SIG-M5 treated with dmso at 0.1 percent for 504 hours (cell line): ENCODE results near the gene ZNF587B.
"Not testable (repeated sequence)": the region's sequence is repeated elsewhere in the genome, so short reads cannot be mapped to it uniquely, and the experiment has no call there.

Experiments
- DNase-seq: peaks from one replicate; lab custom pipeline; 2025; ENCODE audit not compliant: unreplicated experiment; lab: John Stamatoyannopoulos, UW

ZNF587B gene

DNA sequence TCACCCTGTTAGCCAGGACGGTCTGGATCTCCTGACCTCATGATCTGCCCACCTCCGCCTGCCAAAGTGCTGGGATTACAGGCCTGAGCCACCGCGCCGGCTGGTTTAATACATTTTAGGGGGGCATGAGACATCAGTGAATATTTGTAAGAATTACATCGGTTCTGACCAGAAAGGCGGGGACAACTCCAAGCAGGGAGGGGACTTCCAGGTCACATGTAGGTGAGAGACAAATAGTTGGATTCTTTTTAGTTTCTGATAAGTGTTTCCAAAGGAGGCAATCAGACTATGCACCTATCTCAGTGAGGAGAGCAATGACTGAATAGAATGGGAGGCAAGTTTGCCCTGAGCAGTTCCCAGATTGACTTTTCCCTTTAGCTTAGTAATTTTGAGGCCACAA, 11.7 kb upstream of the ZNF587B start:
- no peak for DNase-seq

DNA sequence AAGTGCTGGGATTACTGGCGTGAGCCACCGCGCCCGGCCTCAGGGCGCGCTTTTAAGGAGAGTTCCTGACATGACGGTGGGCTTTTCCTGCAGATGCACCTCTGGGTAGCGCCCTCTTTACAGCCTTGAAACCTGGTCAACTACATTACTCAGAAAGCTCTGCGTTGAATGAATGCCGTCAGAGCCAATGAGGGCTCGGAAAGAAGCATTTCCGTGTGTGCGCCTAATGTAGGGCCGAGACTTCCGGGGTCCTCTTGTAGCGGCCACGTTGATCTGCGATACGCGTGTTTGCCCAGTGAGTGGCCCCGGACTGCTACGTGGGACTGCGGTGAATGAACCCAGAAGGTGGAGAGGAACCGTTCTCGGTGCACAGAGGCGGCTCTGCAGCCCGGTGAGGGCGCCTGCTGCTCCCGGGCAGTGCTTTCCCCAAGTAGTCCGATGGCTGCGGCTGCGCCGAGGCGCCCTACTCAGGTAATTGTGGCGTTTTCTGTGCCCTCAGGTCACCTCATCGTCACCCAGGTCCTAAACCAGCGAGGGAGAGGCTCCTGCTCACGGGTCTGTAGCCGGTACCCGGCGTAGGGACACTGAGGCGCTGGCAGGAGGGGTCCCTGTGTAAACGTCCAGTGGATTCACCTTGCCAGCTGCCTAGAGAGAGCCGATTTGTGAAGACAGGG, 10.5 kb upstream of the ZNF587B start:
- DNase-seq, result peak; percentile 91

DNA sequence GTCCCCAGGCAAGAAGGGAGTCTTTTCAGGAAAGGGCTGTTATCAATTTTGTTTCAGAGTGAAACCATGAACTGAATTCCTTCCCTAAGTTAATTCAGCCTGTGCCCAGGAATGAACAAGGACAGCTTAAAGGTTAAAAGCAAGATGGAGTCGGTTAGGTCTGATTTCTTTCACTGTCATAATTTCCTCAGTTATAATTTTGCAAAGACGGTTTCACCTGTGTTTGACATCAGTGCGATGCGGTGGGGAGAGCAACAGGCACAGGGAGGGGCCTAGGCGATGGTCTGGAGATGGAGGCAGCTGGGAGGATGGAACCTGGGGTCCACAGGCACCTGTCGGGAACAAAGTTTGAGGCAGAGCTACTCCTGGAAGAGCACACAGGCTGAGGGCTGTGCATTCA, 9.5 kb upstream of the ZNF587B start:
- DNase-seq, result no peak

DNA sequence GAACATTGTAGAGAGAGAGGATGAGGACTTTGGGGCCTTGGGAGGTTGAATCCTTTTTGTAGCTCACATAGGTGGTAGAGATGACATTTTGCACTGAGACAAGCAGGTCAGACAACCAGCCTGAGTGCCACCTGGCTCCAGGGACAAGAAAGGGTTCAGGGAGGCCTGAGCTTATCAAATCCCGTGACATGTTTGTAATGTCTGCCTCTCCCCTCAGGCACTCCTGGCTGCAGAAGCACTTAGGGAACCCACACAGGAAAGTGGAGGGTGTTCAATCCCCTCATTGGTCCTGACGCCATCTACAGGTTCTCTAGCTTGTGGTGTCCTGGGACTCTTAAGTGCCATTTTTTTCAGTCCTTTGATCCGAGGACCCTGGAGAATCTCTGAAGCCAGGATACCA, 9.0 kb upstream of the ZNF587B start:
- not testable (repeated sequence) for DNase-seq

DNA sequence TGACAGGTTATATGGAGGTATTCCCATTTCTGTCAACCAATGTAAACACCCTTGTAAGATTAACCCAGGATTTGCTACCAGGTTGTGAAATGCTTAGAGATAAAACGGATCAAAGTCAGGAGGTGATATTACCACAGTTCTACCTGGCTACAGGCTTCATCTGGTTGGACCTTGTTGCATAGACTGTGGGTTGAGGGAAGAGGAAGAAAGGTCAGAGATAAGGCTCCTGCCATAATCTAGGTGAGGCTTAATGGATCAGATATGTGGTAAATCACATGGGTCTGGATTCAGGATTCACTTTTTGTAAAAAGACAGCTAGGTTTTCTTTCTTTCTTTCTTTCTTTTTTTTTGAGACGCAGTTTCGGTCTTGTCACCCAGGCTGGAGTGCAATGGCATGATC, 8.6 kb upstream of the ZNF587B start:
- DNase-seq, result not testable (repeated sequence)

DNA sequence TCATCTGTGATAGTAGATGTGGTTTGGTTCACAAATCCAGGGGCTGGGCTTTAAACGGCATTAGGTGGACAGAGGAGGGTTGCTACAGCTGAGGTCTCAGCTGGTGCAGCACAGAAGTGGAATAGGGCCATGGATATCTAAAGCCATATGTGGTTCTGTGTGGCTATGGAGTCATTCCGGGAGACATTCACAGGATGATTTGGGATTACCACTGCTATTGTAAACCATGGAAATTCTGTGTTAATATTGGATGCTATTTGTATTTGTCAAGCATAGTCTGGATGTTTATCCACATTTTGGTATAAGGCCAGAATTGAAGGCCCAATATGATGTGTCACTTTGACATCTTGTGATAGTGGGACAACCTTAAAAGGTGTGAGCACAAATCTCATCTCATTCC, 6.9 kb upstream of the ZNF587B start:
- not testable (repeated sequence) for DNase-seq

DNA sequence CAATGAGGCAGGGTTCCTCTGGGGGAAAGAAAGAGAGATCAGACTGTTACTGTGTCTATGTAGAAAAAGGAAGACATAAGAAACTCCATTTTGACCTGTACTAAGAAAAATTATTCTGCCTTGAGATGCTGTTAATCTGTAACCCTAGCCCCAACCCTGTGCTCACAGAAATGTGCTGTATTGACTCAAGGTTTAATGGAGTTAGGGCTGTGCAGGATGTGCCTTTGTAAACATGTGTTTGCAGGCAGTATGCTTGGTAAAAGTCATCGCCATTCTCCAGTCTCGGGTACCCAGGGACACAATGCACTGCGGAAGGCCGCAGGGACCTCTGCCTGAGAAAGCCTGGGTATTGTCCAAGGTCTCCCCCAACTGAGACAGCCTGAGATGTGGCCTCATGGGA, 6.5 kb upstream of the ZNF587B start:
- DNase-seq, result not testable (repeated sequence)

DNA sequence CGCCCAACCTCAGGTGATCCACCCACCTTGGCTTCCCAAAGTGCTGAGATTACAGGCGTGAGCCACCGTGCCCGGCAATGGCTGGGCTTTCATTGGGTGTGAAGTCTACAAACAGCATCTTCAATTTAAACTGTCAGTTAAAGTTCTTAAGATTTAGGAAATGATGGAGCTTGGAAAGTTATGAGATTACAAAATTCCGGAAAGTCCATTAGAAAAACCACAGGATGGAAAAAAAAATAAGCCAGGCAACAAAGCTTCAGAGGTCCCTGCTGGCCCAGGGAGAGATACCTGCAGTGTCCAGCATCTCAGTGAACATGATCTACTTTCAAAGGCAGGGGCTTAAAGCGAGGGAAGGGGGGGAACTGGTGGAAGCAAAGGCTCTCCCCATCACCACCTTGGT, 4.6 kb upstream of the ZNF587B start:
- no peak for DNase-seq

DNA sequence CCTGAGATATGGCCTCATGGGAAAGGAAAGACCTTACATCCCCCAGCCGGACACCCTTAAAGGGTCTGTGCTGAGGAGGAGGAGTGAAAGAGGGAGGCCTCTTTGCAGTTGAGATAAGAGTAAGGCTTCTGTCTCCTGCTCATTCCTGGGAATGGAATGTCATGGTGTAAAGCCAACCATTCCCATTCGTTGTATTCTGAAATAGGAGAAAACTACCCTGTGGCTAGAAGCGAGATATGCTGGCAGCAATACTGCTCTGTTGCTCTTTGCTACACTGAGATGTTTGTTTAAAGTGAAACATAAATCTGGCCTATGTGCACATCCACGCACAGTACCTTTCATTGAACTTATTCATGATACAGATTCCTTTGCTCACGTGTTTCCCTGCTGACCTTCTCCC, 783 bp upstream of the ZNF587B start:
- DNase-seq, result no peak

DNA sequence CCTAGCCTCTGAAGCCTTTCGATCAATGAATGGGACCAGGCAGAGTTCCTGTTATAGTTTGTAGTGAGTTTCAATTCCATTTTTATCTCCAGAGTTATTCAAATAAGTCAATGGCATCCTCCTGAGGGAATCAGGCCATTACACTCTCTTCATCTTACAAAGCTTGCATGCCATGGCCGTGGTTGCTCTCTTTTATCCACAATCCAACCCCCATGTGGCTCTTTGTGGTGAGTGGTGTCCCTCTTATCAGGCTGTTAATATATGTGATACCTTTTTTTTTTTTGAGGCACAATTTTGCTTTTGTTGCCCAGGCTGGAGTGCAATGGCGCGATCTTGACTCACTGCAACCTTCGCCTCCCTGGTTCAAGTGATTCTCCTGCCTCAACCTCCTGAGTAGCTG, 6.9 kb downstream of the ZNF587B start:
- not testable (repeated sequence) for DNase-seq

DNA sequence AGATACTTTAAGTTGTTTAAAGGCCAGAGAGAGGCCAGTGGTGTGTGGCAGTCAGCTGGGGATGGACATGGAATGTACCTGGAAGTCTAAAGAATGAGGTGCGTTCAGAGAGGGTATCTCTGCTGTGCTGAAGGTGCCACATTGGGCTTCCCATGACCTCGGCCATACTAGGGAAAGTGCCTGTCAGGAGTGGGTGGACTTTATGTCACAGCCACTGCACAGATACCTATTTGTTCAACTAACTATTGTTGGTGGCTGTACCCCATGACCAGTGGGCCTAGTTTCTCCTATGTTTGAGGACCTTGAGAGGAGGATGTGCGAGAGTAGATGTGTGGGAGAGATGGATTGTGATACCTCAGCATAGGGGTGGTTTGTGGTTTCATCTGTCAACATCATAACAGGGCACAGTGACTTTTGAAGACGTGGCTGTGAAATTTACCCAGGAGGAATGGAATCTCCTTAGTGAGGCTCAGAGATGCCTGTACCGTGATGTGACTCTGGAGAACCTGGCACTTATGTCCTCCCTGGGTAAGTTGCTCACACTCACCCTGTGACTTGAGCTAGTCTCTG, 8.6 kb downstream of the ZNF587B start:
- not testable (repeated sequence) for DNase-seq

DNA sequence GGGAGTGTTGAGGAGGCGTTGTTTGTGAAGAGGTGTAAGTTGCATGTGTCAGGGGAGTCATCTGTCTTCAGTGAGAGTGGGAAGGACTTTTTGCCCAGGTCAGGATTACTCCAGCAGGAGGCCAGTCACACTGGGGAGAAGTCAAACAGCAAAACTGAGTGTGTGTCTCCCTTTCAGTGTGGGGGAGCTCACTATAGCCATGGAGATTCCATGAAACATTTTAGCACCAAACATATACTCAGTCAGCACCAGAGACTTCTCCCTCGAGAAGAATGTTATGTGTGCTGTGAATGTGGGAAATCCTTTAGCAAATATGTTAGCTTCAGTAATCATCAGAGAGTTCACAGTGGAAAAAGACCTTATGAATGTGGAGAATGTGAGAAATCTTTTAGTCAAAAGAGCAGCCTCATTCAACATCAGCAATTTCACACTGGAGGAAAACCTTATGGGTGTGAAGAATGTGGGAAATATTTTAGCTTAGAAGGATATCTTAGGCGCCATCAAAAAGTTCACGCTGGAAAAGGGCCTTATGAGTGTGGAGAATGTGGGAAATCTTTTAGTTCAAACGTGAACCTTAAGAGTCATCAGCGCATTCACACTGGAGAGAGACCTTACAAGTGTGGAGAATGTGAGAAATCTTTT, 11.1 kb downstream of the ZNF587B start:
- DNase-seq, result no peak

DNA sequence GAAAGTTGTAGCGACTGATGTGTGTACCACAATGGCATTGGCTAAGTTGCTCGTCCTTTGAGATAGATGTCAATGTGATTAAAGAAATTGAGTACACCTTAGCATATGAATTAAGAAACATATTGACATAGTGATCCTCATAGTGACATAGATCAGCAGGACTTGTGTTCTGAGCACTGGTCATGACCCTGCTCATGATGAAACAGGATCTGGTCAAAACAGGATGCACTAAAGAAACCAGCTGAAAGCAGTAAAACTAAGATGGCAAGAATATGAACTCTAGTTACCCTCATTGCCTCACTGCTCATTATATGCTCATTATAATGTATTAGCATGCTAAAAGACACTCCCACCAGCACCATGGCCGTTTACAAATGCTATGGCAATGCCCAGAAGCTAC, 17.1 kb downstream of the ZNF587B start:
- DNase-seq, result not testable (repeated sequence)

DNA sequence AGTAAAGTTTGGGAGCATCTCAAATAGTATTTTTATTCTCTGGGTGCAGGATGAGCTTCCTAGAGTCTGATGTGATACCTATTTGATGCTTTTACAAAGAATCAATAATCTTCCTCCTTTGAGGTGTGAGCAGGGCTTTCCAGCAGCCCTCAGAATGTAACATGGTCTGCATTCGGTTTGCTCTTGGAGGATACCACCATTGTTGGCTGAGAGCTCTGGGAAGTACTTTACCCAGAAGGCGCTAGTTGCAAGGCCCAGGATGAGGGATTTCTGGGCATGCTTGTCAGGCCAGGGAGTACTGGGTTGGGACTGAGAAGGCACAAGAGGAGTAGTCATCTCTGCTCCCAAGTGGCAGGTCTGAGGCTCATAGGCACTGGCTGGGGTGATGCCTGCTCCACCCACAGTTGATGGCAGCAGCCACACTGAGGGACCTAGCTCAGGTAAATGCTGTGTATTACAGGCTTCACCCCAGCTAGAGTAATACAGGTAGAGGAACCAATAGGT, 19.1 kb downstream of the ZNF587B start:
- DNase-seq, result not testable (repeated sequence)

DNA sequence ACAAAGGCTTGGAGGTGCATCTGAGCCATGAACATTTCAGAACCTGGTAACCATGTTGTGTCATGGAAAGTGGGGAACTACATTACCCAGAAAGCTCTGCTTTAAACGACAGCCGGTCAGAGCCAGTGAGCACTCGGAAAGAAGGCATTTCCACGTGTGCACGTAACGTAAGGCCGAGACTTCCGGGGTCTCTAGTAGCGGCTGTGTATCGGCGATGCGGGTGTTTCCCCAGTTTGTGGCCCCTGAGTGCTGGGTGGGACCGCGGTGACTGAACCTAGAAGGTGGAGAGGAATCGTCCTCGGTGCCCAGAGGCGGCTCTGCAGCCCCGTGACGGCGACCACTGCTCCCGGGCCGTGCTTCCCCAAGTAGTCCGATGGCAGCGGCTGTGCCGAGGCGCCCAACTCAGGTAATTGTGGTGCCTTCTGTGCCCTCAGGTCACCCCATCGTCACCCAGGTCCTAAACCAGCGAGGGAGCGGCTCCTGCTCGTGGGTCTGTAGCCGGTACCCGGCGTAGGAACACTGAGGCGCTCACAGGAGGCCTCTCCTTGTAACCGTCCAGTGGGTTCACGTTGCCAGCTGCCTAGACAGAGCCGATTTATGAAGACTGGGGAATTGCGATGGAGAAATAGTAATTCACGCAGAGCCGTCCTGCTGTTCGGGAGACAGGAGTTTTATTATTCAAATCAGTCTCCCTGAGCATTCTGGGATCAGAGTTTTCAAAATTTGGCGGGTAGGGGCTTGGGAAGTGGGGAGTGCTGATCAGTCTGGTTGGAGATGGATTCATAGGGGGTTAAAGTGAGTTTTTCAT, 19.8 kb downstream of the ZNF587B start, which contains the start of gene ZNF587:
Gene ZNF587, plus strand, starts transcription at position 194 of the 808 bp plus-strand sequence. Its CDS starts 180 bp downstream, at position 374.
- peak; percentile 85 for DNase-seq

DNA sequence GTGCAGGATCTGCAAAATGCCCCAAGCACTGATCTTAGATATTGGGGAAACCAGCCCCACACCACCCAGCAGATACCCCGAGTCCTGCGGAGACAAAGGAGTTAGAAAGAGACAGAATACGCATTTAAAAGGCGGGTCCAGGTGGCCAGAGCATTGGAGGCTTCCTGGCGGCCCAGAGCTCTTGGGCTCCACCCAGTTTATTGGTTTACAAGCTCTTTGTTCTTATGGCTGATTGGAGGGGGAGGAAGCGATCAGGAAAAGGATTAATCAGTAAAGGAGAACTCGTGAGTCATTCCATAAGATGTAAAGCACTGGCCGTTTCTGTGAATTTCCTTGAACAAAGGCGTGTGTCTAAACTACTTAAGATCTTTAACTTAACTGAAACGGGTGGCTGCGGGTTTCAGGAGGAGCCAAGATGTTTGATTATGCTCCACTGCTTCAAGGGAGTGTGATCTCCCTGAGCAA, 20.5 kb downstream of the ZNF587B start:
- DNase-seq, result peak; percentile 27

DNA sequence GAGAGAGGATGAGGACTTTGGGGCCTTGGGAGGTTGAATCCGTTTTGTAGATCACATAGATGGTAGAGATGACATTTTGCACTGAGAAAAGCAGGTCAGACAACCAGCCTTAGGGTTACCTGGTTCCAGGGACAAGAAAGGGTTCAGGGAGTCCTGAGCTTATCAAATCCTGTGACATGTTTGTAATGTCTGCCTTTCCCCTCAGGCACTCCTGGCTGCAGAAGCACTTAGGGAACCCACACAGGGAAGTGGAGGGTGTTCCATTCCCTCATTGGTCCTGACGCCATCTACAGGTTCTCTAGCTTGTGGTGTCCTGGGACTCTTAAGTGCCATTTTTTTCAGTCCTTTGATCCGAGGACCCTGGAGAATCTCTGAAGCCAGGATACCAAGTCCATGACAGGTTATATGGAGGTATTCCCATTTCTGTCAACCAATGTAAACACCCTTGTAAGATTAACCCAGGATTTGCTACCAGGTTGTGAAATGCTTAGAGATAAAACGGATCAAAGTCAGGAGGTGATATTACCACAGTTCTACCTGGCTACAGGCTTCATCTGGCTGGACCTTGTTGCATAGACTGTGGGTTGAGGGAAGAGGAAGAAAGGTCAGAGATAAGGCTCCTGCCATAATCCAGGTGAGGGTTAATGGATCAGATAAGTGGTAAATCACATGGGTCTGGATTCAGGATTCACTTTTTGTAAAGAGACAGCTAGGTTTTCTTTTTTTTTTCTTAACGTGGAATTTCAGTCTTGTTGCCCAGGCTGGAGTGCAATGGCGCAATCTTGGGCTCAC, 21.9 kb downstream of the ZNF587B start:
- not testable (repeated sequence) for DNase-seq

DNA sequence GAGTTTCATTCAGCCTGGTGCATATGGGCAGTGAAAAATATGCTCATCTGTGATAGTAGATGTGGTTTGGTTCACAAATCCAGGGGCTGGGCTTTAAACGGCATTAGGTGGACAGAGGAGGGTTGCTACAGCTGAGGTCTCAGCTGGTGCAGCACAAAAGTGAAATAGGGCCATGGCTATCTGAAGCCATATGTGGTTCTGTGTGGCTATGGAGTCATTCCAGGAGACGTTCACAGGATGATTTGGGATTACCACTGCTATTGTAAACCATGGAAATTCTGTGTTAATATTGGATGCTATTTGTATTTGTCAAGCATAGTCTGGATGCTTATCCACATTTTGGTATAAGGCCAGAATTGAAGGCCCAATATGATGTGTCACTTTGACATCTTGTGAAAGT, 24.0 kb downstream of the ZNF587B start:
- not testable (repeated sequence) for DNase-seq

DNA sequence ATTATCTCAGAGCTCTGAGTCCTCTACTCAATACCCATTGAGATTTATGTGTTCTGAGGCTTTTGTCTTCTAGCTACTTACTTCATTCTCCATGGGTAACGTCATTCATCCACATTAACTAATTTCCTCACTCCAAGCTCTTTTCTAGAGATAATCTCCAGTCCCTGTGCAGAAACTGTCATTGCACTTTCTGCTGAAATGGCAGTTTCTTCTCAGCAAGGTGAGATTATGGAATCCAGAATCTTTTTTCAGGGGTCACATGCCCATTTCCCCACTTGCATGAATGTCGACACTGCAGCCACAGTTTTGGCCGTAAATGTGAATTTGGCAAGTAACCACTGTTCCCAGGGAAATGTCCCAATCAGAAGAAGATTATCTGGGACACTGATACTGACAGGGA, 32.3 kb downstream of the ZNF587B start:
- not testable (repeated sequence) for DNase-seq

DNA sequence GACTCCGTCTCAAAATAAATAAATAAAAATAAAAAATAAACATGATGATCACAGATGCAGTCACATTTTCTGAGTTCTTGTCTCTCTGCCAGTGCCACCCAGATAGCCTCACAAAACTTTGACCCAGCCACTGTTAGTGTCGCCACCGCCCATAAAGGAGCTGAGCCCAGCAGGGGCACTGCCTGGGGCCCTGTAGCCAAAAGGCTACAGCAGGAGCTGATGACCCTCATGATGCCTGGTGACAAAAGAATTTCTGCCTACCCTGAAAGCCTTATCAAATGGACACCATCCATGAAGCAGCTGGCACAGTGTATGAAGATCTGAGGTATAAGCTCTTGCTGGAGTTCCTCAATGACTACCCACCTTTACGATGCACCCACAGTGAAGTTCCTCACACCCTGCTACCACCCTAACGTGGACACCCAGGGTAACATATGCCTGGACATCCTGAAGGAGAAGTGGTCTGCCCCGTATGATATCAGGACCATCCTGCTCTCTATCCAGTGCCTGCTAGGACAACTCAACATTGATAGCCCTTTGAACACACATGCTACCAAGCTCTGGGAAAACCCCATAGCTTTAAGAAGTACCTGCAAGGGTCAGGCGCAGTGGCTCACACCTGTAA, 37.9 kb downstream of the ZNF587B start:
- no peak for DNase-seq
